ENCODE measurements around the gene TMEM33.

TMEM33 gene

DNA sequence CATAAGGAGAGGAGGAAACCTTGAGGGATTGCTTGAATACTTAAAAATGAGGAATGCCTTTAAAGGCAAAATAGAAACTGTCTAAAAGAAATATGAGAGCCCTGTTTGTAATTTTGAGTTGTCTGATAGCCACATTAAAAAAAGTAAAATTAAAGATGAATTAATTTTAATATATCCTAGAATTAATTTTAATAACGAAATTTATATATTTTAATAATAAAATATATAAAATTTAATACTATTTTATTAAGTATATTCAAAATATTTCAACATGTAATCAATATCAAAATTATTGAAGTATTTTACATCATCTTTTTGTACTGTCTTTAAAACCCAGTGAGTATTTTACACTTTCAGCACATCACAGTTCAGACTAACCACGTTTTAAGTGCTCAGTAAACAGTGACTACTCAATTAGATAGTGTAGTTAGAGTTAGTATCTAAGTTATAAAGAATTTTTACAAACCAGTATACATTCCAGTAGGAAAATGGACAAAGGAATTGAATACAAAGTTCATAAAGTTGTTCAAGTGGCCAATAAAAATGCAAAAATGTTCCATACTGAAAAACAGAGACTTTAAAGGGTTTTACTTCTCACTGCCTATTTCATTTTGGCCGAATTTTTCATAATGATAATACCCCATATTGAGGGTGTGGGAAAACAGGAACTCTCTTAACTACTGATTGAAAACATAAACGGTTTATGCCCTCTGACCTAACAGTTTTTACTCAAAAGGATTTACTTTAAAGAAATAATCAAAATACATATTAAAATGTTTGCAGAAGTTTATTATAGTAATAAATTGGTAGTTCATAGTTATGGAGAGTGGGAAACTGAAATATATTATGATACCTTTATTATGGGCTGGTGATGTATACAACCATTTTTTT is 58.0 kb downstream of the TMEM33 start:
- Histone ChIP-seq H3K4me3 (ENCODE audit: insufficient read depth, low read depth, low read length) (no peak overlapping the region), H3K4me1 (ENCODE audit: control insufficient read depth, insufficient read depth, low read length) (peaks cover 11% of the 10 kb centered on the region), H3K27ac (ENCODE audit: insufficient read depth, low read depth, low read length, poor library complexity, severe bottlenecking) (no peak overlapping the region), H3K36me3 (ENCODE audit: control insufficient read depth, insufficient read depth, low read length) (no peaks in the 10 kb centered on the region), H3K9me3 (ENCODE audit: control insufficient read depth, low read length) (no peaks in the 10 kb centered on the region), H3K27me3 (ENCODE audit: control insufficient read depth, insufficient read depth, low read length, poor library complexity, severe bottlenecking) (no peaks in the 10 kb centered on the region)
- WGBS, 2 experiments: 100% methylated on average over 1 of the region's 4 CpGs; no CpG with 5 or more reads in 1 of the 2 experiments

DNA sequence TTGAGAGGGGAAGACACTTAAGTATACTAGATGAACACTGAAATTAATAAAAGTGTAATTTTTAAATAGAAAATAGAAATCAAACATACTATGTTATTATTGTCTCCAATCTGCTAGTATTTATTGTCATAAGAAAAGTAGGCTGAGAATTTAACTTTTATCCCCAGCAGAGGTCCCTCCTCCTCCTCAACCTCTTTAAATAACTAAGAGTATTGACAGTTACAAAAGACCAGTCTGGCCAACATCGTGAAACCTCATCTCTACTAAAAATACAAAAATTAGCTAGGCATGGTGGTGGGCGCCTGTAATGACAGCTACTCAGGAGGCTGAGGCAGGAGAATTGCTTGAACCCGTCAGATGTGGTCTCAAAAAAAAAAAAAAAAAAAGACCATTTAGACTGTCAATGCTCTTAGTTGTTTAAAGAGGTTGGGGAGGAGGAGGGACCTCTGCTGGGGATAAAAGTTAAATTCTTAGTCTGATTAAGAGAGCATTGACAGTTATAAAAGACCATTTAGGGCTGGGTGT is 59.3 kb downstream of the TMEM33 start:
- no peaks in the 10 kb centered on the region for H3K9me3 ChIP-seq (ENCODE audit: control insufficient read depth, low read length)
- H3K27ac ChIP-seq (ENCODE audit: insufficient read depth, low read depth, low read length, poor library complexity, severe bottlenecking): no peak overlapping the region
- no peaks in the 10 kb centered on the region for H3K27me3 ChIP-seq (ENCODE audit: control insufficient read depth, insufficient read depth, low read length, poor library complexity, severe bottlenecking)
- H3K4me3 ChIP-seq (ENCODE audit: insufficient read depth, low read depth, low read length): no peak overlapping the region
- WGBS, 2 experiments: 77 to 96% methylated on average over 3 of the region's 3 CpGs
- no peaks in the 10 kb centered on the region for H3K36me3 ChIP-seq (ENCODE audit: control insufficient read depth, insufficient read depth, low read length)
- H3K4me1 ChIP-seq (ENCODE audit: control insufficient read depth, insufficient read depth, low read length): peaks cover 11% of the 10 kb centered on the region

DNA sequence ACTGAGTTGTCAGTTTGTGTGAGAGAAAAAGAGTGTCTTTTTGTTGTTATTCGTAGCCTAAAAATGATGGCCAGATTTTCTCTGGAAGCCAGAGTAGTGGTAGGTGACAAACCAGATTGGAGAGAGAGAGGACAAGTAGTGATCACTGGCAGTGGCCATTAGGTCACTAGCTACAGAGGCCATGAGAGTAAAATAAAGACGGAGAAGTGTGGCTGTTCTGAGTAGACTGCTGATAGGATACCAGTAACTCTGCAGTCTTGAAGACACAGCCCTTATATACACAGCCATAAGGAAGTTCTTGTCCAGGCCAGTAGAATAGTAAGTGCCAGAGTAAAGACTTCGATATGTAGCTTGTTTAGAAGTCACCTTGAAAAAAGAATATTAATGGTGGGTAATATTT is 62.8 kb downstream of the TMEM33 start:
- Histone ChIP-seq H3K4me1 (ENCODE audit: control insufficient read depth, insufficient read depth, low read length) (no peaks in the 10 kb centered on the region), H3K4me3 (ENCODE audit: insufficient read depth, low read depth, low read length) (no peak overlapping the region), H3K27me3 (ENCODE audit: control insufficient read depth, insufficient read depth, low read length, poor library complexity, severe bottlenecking) (no peaks in the 10 kb centered on the region), H3K36me3 (ENCODE audit: control insufficient read depth, insufficient read depth, low read length) (no peaks in the 10 kb centered on the region), H3K9me3 (ENCODE audit: control insufficient read depth, low read length) (no peaks in the 10 kb centered on the region), H3K27ac (ENCODE audit: insufficient read depth, low read depth, low read length, poor library complexity, severe bottlenecking) (no peak overlapping the region)
- 93 to 95% methylated on average over 3 of the region's 3 CpGs for WGBS, 2 experiments

DNA sequence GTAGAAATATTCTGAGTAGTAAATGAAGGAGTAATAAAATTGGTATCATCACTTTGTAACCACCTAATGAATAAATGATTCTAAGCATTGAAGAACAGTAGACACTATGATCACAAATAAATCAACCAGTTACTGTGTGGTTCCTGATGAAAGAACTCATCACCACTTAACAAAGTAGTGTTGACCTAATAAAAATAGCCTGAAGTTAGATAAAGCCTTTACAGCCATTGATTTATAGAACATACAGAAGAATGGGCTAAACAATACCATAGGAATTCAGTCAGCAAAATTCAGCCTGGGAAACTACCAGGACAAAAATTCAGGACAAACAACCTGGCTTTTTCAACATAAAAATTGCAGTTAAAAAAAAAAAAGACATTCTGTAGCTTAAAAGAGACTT is 64.1 kb downstream of the TMEM33 start:
- no peaks in the 10 kb centered on the region for H3K9me3 ChIP-seq (ENCODE audit: control insufficient read depth, low read length)
- H3K36me3 ChIP-seq (ENCODE audit: control insufficient read depth, insufficient read depth, low read length): no peaks in the 10 kb centered on the region
- H3K4me3 ChIP-seq (ENCODE audit: insufficient read depth, low read depth, low read length): no peak overlapping the region
- no peak overlapping the region for H3K27ac ChIP-seq (ENCODE audit: insufficient read depth, low read depth, low read length, poor library complexity, severe bottlenecking)
- no peaks in the 10 kb centered on the region for H3K4me1 ChIP-seq (ENCODE audit: control insufficient read depth, insufficient read depth, low read length)
- no peaks in the 10 kb centered on the region for H3K27me3 ChIP-seq (ENCODE audit: control insufficient read depth, insufficient read depth, low read length, poor library complexity, severe bottlenecking)

DNA sequence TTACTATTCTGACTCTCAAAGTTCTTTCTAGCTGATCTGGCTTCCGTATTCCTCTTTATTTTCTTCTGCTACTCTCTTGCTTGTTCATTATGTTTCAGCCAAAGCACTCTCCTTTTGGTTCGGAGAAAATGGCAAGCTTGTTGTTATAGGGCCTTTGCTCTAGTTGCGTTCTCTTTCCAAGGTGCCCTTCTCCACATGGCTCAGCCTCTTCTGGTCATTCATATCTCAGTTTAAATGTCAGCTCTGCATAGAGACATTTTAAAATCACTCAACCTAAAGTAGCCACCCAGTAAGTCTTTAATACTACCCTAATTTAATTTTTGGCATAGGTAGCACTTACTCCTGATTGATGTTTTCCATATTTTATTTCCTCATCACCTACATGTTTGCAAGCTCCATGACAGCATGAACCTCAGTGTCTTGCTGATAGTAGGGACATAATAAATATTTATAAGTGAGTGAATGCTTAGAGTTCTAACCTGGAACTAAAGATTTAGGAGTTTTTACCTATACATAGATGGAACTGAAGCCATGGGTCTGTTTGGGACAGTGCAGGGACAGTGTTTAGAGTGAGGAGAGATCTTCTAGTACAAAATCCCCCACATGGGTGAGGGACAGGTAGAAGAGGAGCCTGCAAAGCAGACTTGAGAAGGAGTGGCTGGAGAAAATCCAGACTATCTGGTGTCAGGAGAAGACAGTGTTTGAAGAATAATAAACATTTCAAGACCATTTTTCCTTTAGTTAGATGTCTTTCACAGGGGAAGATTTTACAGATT is 73.0 kb downstream of the TMEM33 start:
- Histone ChIP-seq H3K27me3 (ENCODE audit: control insufficient read depth, insufficient read depth, low read length, poor library complexity, severe bottlenecking) (no peaks in the 10 kb centered on the region), H3K27ac (ENCODE audit: insufficient read depth, low read depth, low read length, poor library complexity, severe bottlenecking) (no peak overlapping the region), H3K9me3 (ENCODE audit: control insufficient read depth, low read length) (no peaks in the 10 kb centered on the region), H3K4me1 (ENCODE audit: control insufficient read depth, insufficient read depth, low read length) (no peaks in the 10 kb centered on the region), H3K4me3 (ENCODE audit: insufficient read depth, low read depth, low read length) (no peak overlapping the region), H3K36me3 (ENCODE audit: control insufficient read depth, insufficient read depth, low read length) (peaks cover 3% of the 10 kb centered on the region)
- 95 to 96% methylated on average over 3 of the region's 3 CpGs for WGBS, 2 experiments

All from ectodermal cell (in vitro differentiated cells).